Limb (tissue), 2 donors: ENCODE results near the gene ZBTB5.
A peak's percentile ranks its signal among the peaks of the same experiment; 100 is the strongest.

Experiments used
- DNase-seq, 2 donors: peaks; one replicate each; pipeline ENCODE4 v3.0.0-alpha.2; 2016; ENCODE audit errors: extremely low spot score in 2 of 2

Gene ZBTB5

DNA sequence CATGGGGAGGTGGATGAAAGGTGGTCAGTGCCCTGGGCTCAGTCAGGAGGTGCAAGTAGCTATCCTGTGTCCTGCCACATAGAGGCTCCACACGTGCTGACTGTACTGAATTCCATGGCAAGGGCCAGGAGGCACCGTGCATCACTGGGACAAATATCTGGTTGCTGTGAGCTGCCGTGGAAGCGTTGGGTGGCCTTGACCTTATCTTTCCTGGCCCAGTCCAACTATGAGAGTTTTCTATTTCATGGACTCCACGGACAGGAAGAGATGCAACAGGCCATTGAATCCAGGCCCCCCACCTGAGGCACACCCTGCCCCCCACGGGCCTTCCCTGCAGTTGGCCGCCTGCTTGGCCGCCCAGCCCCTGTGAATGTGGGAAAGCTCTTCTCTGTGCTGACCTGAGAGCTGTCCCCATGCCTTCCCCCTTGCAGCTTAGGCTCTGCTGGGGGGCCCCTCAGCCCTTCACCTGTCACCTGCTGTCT is 41.0 kb downstream of the ZBTB5 start:
- DNase-seq, result no peak

- DNase-seq, result no peak
Measured at GRCh38 chr9:37423508-37423907, 41.7 kb downstream of the ZBTB5 start.

DNA sequence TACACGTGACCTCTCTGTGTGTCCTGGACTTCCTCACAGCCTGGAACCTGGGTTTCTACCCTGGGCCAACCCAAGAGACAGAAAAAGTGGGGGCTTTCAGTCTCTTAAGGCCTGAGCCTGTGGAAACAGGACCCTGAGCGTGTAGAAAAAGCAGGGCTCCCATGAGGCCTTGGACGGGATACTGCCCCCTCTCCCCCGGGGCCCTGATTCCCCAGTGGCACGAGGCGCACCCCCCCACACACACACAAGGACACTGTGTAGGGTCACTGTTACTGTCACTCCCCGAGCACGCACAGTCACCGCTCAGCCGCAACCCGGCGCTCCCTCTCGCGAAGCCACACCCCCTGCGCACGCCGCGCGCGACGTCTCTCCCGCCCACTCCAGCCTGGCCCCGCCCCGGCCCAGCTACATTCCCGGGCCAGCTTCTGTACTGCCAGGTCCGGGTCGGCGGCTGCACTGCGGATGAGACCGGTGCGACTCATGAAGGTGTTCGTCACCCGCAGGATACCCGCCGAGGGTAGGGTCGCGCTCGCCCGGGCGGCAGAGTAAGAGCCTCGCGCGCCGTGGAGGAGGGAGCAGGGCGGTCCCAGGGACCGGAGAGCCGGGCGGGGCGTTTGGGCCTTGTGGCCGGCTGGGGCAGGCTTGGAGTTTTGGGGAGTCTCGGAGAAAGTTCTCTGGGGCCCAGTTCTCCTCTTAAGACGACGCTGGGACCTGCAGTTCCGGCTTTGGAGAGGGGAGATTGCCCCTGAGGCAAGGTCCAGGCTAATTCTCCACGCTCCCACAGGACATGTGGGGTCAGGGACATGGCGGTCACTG is 42.8 kb downstream of the ZBTB5 start, which contains the start of gene GRHPR:
GRHPR (plus strand) TSS at position 408 of the 816 bp plus-strand sequence; CDS start at position 463, 55 bp downstream.
- peak; percentile 80 to 91 for DNase-seq

DNA sequence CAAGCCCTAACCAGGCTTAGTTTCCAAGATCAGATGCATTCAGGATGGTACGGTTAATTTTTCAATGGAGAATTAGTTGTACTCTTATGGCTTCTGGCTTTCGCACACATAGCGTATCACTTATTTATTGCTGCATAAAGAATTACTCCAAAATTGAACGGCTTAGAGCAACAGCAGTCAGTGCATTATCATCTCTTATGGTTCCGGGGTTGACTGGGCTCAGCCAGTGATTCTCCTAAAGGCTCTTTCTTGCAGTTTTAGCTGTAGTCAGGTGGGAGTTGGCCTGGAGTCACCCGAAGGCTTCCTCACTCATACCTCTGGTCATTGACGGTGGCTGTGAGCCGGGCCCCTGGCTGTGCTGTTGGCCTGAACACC is 43.3 kb downstream of the ZBTB5 start:
- no peak for DNase-seq

- no peak for DNase-seq
Measured at GRCh38 chr9:37420271-37421215, 44.7 kb downstream of the ZBTB5 start.

DNA sequence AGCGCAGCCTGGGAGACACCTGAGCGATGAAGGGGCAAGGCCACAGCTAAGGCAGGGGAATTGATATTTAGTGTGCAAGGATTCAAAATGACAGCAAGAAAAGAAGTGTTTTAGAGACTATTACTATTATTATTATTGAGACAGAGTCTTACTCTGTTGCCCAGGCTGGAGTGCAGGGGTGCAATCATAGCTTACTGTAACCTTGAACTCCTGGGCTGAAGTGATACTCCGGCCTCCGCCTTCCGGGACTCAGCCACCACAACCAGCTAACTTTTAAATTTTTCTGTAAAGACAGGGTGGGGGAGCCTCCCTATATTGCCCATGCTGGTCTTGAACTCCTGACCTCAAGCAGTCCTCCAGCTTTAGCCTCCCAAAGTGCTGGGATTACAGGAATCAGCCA is 46.0 kb downstream of the ZBTB5 start:
- no peak for DNase-seq

GRCh38 chr9:37417857-37418618 is 47.2 kb downstream of the ZBTB5 start:
- no peak for DNase-seq

- no peak for DNase-seq
Measured at GRCh38 chr9:37417252-37417803, 47.9 kb downstream of the ZBTB5 start.

GRCh38 chr9:37415011-37415719 is 50.1 kb downstream of the ZBTB5 start:
- DNase-seq, result peak; percentile 63 to 77

DNA sequence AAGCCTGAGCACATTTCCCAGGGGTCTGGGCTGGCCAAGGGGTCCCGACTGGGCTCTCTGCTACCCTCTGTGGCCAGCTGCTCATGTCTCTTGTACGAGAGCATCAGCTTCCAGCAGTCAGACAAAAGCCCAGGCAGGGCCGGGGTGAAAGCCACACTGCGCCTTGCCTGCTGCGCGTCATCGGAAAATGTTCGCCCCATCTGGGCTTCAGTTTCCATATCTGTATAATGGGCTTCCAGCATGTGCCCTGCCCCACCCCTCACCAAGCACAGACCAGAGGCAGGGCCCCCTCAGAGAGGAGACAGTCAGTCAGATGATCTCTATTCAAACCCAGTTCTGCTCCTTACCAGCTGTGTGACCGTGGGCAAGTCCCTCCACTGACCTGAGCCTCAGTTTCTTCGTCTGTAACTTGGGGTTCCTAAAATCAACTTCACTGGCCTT is 50.7 kb downstream of the ZBTB5 start:
- no peak for DNase-seq

- no peak for DNase-seq
Measured at GRCh38 chr9:37413311-37413710, 51.9 kb downstream of the ZBTB5 start.

DNA sequence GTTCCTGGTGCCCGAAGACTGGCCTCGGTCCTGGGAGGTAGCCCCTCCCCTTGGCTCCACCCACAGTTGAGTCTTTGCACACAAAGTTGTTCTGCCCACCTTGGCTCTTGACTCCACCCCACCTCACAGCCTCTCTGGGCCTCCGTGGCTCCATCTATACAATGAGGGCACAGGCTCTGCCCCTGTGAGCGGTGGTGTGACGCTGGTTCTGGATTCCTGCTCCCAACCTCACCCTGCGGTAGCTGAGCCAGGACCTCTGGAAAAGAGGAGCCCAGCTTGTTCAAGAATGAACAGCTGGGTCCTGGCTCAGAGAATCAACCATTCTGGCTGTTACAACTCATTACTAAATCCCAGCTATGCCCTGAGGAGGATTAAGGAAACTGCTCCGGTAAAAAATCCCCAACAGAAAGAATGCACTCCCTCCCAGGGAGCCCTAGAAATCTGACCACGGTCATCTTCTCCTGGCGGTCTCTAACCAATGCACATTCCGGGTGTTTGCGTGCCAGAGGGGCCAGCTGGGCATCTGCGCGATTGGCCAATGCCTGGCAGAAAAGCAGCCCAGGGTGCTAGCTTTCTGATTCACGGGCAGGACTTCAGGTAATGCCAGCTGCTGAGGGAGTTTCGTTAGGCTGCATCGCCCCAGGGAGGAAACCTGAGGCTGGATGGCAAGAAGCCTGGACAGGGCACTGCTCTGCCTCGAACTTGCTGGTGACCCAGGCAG is 52.7 kb downstream of the ZBTB5 start:
- peak in 1 of 2 donors; percentile 13 for DNase-seq

DNA sequence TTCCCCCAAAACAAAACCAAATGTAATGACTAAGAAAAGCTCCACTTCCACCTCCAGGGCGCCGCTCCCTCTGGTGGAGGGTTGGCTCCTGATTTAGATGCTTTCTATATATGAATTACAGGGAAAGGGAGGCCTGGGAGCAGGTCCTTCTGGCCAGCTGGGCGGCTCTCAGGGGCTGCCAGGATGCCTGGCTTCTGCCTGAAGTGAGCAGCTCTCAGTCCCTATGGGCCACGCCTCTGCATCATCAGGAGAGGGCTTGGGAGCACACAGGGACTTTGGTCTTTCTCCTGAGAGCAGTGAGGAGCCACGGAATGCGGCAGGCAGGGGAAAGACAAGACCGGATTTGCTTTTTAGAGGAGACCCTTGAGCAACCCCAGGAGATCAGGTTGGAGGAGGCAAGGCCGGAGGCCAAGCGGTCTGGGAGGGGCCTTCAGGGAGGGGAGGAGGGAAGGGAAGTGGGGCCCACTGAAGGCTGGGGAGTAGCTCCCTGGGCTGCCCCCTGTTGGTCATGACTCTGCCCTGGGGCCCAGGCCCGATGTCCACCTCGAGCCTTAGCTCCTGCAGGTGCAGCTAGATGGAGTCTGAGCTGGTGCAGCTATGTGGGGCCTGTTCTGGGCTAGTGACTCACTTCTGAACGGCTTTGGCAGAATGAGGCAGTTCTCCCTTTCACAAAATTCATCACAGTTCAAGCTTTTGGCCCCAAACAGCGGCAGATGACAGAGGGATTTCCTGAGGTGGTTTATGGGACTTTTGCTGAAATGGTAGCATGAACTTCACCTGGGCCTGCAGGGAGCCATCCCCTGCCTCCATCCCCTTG is 54.1 kb downstream of the ZBTB5 start:
- no peak for DNase-seq

DNA sequence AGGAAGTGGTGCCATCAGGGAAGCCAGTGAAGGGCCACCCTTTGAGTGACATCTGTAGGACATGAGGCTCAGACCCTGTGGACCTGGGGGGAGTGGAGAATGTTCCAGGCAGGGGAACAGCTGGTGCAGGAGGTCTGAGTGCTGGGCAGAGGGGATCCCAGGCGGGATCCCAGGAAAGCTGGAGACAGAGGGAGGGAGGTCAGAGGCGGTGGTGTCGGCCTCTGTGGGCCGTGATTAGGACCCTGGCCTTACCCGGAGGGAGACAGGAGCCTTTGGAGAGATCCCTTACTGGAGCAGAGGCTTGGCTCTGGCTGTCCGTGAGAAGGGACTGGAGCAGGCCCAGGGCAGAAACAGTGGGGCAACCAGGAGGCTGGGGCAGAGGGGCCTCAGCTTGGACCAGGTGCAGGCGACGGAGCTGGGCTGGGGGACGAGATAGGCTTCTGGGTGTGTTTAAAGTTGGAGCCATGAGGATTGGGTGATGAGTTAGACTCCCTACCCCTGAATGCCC is 54.8 kb downstream of the ZBTB5 start:
- no peak for DNase-seq

DNA sequence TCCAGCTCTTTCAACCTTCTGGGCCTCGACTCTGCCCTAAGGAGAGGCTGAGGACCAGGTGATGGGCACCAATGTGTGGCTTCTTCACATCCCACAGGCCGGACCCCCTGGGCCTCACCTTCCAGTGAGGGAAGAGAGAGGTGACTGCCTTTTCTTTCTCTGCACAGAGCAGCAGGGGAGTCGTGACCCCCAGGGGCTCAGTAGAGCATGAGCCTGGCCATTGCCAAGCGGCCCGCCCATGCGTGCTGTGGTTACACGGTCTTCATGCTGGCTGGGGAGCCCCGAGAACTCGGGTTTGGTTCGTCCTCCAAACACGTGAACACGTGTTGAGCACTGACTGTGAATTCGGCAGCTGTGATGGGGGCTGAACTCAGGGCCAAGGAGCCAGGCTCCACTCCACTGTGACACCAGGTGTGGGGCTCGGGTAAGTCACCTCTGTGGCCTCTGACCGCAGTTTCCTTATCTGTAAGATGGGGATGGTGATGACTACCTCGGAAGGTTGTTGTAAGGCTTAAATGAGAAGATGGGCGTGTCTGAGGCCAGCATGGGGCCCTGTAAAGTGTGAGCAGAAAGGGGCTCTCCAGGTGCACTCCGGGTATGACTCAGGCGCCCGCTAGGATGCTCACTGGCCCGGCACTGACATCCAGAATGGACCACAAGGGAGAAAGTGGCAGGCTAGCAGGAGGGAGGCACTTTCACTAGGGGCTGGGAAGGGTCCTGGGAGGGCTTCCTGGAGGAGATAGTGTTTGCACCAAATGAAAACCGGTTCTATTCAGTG is 56.1 kb downstream of the ZBTB5 start:
- DNase-seq, result no peak

GRCh38 chr9:37407468-37407867 is 57.8 kb downstream of the ZBTB5 start:
- DNase-seq, result no peak

DNA sequence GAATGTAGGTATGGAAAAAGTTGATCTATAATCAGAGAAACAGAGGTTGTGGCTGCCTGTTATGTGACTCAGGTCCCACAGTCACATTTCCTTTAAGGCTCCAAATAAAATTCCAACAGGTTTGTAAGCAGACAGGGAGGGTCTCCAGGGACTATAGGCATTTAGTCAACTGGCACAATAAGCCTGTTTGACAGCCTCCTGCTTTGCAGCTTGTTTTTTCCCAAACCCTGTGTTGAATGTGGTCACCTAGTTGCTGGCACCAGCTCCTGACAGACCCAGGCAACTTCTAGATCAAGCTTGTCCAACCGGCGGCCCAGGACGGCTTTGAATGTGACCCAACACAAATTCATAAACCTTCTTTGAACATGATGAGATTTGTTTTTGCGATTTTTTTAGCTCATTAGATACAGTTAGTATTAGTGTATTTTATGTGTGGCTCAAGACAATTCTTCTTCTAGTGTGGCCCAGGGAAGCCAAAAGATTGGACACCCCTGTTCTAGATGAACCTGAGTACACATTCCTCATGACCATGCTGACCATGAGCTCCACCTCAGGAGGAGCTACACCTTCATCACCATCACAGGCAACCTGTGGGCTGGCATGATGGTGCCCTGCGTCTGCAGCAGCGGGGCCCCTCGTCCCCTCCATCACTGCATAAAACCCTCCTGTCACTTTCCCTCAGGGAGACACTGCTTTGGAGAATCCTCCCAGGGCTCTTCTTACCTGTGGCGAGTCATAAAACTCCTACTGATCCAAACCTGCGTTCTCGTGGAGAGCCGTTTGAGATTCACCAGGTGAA is 58.4 kb downstream of the ZBTB5 start:
- DNase-seq, result no peak
